DMS53 treated with DMSO at 0.1 percent for 48 hours (cell line): ENCODE results near the gene PDCD1.
"Not testable (repeated sequence)": the region's sequence is repeated elsewhere in the genome, so short reads cannot be mapped to it uniquely, and the experiment has no call there.

Experiments
- DNase-seq: peaks from one replicate; lab custom pipeline; 2025; ENCODE audit not compliant: unreplicated experiment; lab: John Stamatoyannopoulos, UW

PDCD1 gene

DNA sequence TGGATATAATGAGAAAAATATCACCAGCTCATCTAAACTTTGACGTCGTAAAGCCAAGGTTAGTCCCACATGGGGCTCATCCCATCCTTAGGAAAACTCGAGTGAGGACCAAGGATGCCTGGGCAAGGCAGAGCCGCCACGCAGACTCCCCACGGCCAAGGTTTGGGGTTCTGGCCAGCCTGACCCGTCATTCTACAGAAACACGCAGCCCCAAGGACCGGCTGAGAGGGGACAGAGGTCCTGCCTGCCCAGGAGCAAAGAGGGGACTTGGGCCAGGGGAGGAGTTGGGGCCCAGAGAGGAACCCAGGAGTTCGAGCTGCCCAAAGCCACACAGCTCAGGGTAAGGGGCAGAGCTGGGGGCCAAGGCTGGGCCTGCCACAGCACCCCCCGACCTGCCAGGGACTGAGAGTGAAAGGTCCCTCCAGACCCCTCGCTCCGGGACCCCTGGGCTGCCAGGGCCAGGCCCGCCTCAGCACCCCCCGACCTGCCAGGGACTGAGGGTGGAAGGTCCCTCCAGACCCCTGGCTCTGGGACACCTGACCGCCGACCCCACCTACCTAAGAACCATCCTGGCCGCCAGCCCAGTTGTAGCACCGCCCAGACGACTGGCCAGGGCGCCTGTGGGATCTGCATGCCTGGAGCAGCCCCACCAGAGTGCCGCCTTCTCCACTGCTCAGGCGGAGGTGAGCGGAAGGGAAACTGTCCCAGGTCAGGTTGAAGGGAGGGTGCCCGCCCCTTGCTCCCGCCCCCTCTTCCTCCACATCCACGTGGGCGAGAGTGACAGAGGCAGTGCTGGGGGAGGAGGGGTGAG lies at the start of gene PDCD1:
Gene PDCD1 (minus strand): TSS at position 689 of the 811 bp plus-strand sequence. CDS start 56 bp downstream, at position 633.
- no peak for DNase-seq

DNA sequence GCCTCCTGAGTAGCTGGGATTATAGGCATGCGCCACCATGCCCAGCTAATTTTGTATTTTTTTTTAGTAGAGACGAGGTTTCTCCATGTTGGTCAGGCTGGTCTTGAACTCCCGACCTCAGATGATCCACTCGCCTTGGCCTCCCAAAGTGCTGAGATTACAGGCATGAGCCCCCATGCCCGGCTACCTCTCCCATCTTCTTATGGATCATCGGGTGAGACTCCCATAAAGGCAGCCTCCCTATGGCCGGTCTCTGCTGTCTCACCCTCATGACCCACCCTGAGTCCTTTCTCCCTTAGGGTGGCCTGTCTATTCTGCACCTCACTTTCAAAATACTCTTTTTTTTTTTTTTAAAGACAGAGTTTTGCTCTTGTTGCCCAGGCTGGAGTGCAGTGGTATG lies 49.1 kb upstream of the PDCD1 start:
- DNase-seq: not testable (repeated sequence)

DNA sequence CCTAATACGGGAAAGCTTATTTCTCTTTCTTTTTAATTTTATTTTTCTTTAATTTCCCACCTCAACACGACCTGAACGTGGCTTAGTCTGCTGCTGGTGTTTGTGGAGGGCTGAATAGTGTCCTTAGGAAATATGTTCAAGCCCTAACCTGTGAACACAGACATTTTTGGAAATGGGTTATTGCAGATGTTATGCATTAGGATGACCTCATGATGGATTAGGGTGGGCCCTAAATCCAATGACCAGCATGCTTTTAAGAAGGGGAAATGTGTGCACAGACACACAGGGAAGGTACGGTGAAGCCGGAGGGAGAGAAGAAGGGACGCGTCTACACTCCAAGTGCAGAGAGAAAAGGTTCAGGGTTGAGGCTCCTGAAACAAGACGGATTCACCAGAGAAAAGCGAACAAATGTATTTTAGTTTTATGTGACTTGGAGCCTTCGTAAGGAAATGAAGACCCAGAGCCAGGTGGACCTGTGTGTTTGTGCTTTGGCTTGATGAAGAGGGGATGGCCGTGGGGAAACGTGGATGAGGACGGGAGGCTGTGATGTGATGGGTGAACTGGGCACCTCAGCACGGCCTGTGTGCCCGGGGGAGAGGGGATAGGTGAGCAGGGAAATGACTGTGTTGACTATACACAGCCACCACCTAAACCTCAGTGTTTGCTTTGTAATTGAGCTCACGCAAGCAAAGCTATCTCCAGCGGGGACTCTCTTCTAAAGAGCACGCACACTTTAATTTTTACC lies 48.3 kb upstream of the PDCD1 start:
- no peak for DNase-seq

DNA sequence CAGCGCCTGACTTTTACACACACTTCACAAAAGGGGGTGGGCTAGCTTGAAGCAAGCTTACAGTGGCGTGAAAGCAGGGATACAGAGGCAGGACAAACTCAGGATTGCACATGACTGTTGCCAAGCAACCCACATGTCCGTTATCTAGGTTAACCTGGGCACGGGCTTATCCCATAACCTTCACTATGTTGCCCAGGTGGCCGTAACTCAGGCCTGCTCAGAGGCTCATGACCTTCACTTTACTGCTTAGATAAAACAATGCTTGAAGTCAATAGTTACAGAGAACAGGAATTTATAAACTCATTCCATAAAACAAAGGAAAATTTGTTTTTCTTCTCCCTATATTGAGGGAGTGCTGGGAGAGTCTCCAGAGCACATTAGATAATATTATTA lies 47.7 kb upstream of the PDCD1 start:
- not testable (repeated sequence) for DNase-seq

DNA sequence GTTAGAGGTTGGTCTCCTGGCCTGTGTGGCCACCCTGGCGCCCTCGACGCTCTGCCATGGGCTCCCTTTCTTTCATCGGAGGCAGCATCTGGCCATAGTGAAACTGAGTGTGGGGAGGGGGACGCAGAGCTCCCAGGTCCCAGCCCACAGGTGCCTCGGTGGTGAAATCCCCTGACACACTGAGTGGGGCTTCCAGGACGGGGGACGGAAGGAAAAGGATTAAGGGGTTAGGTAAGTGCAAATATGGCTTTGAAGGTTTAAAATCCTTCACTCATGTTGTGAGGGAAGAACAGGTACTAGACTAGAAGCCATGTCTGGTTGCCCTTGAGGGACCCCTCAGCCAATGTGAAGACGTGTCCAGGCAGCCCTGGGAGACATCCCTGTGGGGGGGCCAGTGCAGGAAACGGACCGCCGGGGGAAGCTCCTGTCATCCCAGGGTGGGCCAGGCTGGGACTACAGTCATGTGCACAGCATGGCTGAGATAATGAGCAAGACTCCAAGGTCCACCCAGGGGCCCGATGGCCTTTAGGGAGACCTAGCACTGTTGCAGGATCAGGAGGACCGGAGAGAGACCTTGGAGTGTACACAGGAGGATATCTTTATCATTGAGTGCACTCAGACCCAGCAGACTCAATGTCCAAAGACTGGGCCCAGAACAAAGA lies 47.2 kb upstream of the PDCD1 start:
- no peak for DNase-seq

DNA sequence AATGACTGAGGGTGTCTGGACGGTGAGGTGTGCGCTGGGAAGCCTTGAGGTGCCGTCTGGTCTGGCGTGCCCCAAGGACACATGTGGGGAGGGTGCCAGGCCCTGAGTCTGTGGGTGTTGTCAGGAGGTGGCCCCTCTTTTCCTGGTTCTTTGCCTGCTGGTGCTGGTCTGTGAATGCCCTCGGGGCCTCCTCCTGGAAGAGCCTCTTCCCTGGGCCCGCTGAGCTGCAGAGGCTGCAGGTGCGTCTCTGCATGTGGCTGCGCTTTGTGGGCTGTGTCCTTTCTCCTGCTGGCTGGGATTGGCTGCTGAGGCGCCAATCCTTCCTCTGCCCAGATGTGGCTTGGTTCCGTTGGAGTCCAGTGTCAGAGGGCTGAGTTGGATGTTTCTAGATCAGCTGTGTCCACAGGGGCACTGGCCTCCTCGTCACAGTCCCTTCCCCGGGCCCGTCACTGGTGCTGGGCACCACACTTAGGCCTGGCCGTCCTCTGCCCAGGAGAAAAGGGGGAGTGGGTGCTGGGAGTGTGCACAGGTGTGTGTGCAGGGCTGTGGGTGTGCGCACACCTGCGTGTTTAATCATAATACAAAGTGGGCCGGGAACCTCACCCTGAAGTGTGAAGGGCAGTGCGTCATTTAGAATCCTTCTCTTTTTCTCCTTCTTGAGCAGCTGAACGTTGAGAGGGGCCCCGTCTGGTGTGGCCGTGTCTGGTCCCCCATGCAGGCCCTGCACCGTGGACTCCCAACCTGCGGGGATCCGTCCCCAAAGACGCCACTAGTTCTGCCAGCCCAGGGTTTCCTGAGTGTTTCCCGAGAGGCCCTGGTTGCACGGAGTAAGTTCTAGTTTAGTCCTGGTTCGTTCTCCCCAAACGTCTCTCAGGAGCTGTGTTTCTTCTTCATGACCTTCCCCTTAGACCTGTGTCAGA lies 46.4 kb upstream of the PDCD1 start:
- no peak for DNase-seq

DNA sequence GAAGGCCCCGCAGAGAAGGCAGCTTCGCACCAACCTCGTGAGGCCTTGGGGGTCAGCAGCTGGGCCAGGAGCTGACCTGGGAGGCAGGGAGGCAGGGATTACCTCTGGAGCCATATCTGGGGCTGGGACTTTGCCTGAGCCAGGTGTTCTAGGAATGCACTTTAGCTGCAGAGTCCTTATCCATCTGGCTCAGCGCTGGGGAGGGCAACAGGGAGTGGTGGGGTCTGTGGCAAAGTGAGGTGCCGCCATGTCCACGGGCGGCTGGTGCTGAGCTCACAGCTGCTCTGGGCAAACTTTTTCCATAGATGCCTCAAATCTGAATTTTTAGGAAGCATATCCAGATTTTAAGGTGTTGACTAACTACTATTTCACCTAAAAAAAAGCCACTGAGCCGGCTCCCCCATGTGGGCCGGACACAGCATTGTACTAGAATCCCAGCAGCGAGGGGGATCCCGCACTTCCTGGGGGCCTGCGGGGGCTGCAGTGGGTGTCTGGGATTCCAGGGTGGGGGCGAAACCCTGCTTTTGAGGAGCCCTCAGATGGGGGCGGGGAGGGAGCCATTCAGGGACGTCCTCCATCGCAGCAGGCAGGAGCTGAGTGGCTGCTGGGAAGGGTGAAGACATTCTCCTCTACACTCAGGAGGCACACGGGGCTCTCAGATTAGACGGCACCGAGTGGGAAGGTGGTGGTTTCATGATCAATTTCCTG lies 45.5 kb upstream of the PDCD1 start:
- no peak for DNase-seq

DNA sequence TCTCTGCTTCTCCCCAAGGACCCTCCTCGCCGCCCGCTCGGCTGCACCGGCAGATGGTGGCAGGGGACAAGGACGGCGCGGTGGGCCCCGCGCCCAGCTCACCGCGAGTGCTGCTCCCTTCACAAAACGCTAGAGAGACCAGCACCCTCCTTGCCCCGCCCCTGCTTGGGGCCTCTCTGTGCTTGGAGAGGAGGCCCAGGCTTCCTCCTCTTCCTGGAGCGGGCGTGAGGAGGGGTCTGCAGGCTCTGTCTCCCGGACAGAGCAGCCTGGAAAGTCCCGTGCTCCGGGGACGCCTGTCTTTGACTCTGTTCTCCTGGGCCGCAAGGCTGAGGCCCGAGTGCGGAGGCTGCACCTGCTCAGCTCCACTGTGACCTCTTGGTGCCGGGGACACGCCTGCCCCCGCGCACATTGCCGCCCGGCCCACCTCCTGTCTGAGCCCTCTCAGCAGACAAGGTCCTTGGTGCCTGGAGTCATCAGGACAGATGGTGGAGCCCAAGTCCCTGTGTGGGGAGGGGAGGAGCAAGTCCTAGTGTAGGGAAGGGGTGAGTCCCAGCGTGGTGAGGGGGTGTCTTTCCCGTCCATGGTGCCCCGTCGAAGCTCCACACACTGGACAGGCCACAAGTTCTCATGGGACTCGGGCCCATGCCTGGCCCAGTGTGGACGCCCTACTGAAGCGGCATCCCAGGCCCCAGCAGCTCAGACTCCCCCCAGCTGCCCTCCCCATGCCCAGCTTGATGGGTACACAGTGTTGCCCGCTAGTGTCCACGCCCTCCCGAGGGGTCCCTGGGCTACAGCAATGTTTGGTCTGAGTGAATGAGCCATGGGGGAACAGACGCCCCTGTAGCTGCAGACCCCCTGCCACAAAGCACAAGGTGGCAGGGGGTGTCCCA lies 44.7 kb upstream of the PDCD1 start:
- DNase-seq: no peak

DNA sequence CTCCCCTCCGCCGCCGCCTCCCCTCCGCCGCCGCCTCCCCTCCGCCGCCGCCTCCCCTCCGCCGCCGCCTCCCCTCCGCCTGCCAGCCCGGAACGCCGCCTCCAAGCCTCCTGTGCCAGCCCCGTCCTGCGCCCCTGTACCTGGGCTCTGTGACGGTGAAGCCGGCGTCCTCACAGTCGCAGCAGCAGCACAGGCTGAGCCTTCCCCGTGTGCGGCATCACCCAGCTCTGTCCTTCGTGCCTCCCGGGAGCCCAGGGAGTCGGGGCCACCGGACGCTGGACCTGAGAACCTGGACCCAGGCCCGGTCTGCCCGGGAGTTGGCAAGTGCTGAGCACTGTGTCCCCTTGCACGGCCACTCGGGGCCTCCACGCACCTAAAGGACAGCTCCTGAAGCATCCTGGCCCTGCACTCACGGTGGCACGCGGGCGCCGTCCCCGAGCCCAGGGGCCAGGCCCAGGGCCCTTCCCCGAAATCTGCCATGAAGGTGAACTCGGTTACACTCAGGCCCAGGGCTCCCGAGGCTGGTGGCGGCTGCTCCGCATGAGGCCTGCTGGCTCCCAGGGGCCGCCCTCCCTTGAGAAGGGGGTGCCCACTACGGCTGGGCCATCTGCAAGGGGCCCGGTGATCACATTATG lies 43.8 kb upstream of the PDCD1 start:
- no peak for DNase-seq

DNA sequence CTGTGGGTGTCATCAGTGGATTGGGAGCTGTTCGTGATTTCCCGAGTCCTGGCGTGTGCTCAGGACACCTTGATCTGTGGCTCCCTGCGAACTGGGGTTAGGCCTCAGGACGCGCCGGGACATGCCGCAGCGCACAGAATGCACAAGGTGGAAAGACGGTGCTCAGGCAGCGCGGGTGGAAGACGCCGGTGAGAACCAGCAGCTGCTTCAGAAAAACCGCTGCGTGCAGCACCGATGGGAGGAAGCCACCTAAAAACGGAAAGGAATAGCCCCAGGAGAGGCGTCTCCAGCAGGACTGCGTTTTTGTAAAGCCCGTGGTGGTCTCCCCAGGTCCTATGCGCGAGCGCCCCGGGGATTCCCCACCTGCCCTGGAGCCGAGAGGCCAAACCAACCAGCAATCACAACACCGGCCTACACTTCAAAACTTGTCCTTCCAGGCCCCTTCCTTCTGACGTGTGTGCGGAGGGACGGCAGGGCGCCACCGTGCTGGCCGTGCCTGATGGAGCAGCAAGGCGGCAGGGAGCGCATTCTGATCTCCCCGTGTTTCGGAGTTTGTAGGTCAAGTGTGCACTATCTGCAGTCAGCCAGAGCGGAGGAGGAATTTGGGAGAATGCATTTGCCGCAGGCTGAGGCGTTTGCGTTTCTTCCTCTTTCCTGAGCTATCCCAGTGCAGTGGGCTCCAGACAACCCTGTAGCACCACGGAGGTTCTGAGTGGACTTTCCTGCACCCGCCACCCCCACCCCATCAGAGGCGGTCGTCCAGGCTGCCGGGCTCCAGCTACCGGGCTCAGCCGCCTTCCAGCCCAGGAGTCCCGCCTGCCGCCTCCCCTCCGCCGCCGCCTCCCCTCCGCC lies 43.0 kb upstream of the PDCD1 start:
- no peak for DNase-seq

DNA sequence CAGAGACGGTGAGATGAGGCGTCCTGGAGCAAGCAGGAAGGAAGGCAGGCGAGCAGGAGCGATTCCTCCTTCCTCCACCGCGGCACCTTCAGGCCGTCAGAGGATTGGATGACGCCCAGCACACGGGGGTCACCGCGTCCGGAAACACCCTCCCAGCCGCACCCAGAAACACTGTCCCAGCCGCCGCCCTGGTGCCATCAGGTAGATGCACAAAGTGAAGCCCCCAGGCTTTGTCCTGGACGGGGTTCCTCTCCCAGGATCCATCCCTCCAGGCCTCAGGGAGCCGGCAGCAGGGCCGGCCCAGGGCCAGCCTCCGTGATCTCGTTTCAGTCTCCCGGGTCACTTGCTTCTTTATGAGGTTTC lies 42.3 kb upstream of the PDCD1 start:
- DNase-seq: no peak

DNA sequence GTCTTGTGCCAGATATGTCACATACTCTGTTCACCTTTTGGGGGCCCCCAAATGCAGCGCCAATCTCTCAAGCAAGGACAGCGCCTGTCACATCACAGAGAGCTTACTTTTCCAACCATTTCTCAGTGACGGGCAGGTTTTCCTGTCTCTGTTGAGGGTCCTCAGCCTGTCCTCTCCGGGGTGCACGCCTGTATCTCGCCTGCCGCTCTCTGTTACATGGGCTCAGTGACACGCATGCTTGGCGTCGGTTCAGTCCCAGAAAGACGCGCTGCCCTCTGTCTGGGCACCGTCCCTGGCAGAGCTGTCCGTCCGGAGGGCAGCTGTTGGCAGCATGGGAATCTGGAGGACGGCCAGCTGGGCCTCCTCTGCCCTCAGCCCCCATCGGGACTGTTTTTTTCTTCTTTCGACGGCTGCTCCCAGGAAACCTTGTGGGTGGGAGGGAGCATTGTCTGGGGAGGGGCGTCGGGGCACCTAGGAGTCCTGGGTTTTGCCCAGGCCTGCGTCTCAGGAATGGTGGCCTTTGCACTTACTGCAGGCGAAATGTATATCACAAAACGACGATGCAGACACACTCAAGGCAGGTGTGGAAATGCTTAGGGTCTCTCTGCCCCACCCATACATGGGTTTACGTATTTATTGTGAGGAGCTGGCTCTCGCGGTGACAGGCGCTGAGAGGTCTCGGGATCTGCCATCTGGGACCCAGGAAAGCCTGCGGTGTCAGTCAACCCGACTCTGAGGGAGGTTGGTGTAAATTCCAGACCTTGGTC lies 41.7 kb upstream of the PDCD1 start:
- DNase-seq: no peak

DNA sequence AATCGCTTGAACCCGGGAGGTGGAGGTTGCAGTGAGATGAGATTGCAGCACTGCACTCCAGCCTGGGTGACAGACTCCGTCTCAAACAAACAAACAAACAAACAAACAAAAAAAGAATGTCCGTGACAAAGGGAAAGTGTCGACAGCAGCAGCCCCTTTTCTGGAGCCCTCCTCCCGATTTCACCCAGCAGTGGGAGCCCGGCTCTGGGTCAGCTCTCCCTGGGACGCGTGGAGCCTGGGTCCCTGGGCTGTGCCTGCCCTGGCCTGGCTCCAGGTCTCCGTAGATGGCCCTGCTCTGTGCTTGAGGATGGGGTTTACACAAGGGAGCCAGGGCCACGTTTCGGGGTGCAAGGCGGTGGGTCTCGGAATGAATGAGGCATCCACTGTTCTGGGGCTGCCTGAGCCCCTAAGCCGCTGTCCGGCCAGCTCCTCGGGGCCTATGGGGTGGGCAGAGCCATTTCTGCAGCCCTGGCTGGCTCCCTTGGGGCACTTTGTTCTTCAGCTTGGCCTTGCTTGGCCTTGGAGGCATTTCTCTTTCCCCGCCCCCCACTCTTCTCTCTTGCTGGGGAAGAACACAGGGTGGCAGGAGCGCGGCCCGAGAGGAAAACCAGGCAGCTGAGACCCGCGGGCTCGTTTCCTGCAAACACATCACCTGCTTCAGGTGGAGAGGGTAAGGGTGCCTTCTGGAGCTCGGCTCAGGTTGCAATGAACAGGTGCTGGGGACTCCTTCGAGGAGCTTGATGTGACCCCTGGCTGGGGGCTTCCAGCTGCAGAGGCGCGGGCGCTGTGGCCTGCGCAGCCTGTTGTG lies 40.0 kb upstream of the PDCD1 start:
- DNase-seq: no peak

DNA sequence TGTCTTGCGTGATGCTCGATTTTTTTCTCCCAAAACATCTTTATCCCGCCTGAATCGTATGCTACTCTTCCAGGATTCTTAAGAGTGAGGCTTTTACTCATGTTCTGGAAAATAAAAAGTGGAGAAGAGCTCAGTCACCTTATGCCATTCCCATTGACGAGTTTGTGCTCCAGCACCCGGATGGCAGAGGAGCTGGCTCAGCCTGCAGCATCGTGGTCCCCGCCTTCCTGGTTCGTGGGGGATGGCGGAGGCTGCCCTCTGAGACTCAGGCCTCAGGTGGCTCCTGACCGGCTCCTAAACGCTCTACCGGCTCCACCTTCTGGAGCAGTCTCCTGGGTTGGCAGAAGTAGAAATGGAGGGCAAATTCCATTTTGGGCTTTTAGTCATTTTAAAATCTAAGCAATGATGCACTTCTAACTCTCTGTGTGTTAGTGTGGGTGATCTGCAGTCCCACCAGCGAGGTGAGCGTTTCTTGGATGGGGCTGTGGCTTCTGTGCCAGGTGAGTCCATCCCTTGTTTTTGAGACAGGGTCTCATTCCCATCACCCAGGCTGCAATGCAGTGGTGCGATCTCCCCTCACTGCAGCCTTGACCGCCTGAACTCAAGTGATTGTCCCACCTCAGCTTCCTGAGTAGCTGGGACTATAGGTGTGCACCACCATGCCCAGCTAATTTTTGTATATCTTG lies 38.7 kb upstream of the PDCD1 start:
- DNase-seq: no peak

DNA sequence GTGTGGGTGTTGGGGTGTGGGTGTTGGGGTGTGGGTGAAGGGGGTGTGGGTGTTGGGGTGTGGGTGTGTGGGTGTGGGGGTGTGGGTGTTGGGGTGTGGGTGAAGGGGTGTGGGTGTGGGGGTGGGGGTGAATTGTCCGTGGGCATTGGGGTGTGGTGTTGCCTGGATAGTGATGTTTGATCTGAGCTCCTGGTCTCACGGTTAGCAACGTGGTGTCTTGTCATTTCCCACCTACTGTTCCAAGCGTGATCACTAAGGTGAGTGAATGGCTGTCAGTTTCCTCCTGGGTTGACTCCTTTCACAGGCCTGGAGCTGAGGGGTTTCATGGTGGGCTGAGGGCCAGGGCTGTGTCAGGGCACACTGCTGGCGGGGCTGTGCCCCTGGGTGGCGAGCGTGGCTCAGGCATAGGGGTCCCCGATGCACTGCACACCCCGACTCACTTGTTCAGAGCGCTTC lies 38.1 kb upstream of the PDCD1 start:
- no peak for DNase-seq
